NCI-H774 (cell line): ENCODE measurements around the gene GSN.
"Not testable (repeated sequence)": the region's sequence is repeated elsewhere in the genome, so short reads cannot be mapped to it uniquely, and the experiment has no call there.

Experiments used
- DNase-seq: peaks from one replicate; lab custom pipeline; 2025; lab: John Stamatoyannopoulos, UW

GSN gene

GRCh38 chr9:121288673-121289025, 20.7 kb downstream of the GSN start:
- DNase-seq, result no peak

- no peak for DNase-seq
These were observed 21.2 kb downstream of the GSN start for GRCh38 chr9:121289026-121289771.

DNA sequence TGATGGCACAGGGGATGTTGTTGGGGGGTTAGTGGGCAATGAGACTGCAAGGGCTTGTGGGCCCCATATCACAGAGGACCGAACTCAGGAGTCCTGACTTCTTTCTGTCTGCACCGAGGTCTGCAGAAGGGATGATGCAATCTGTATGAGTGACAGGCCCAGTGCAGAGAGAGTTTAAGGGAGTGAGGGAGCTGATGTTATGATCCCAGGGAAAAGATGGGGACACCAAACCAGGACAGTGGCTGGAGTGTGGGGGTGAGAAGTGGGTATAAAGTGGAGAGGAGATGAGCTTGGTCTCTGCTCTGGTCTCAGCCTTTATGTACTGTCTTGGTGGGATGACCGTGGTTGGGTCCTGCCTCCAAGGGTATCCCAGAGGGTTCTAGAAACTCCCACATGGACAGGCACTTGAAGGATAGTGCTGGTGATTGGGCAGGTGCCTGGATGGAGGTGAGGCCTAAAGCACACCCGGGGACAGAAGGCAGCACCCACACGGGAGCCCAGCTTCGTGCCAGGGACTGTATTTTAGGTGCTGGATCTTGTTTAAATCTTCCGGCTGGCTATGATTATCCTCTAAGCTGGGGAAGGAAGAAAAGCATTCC, 21.9 kb downstream of the GSN start:
- DNase-seq, result no peak

DNA sequence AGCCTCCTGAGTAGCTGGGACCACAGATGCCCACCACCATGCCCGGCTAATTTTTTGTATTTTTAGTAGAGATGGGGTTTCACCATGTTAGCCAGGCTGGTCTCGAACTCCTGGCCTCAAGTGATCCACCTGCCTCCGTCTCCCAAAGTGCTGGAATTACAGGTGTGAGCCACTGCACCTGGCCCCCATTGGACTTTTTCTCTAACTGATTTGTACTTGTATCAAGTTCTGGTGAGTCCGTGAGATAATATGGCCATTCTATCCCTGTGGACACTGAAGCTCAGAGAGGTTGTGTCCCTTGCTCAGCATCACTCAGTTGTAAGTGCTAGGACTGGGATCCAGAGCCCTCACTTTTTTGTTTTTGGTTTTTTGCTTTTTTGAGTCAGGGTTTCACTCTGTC, 23.6 kb downstream of the GSN start:
- DNase-seq, result not testable (repeated sequence)

DNA sequence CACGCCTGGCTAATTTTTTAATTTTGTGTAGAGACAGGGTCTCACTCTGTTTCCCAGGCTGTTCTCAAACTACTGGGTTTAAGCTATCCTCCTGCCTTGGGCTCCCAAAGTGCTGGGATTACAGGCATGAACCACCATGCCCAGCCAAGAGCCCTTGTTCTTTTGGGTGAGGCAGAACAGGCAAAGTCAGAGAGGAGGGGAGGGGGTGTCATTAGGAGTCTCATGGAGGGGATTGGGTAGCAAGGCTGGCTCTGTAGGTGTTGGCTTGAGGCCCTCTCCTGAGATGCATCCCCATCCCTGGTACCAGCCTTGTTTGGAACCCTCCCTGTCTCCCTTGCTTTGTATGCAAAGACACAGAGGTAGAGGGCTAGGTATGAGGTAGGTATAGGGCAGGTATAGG, 24.1 kb downstream of the GSN start:
- DNase-seq, result no peak

DNA sequence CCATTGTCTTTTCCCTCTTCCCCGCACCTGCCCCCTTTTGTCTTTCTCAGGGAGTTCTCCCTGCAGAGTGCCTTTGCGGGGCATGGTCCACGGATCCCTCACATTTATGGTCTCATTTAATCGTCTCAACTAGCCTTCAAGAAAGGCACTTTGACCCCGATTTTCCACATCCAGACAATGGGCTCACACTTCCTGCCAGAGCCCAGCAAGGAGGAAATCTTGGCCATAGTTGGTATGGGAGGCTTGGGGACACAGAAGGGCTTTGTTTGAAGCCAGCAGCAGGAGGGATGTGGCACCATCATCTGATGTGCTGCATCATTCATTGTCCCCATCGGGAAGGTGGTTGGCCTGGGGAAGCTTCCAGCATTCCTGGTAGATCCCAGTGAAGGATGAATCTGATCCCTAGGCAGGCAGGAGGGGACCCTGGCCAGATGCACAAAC, 24.9 kb downstream of the GSN start:
- no peak for DNase-seq

DNA sequence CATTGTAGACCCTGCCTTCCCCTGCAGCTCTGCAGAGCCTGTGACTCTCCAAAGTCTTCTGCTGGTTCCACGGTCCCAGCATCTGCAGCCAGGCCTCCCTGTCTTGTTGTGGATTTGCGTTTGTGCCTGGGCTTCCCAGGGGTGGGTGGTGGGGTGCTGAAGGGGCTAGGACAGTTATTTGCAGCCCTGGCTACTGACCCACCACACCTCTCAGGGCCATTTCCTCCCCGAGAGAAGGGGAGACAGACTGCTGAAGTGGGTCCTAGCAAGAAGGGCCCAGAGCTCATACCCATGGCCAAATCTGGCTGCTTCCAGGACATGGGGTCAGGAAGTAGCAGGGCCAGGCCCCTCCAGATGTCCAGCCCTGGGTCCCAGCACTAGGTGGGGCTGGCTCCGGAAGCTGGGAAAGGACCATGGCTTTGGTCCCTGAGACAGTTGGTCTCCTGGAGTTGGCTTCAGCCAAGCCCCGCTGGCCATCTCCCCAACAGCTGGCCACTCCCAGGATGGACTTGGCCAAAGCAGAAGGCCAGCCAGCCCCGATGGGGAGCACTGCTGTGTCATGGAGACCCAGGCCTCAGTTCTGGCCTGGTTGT, 26.3 kb downstream of the GSN start:
- DNase-seq, result no peak

DNA sequence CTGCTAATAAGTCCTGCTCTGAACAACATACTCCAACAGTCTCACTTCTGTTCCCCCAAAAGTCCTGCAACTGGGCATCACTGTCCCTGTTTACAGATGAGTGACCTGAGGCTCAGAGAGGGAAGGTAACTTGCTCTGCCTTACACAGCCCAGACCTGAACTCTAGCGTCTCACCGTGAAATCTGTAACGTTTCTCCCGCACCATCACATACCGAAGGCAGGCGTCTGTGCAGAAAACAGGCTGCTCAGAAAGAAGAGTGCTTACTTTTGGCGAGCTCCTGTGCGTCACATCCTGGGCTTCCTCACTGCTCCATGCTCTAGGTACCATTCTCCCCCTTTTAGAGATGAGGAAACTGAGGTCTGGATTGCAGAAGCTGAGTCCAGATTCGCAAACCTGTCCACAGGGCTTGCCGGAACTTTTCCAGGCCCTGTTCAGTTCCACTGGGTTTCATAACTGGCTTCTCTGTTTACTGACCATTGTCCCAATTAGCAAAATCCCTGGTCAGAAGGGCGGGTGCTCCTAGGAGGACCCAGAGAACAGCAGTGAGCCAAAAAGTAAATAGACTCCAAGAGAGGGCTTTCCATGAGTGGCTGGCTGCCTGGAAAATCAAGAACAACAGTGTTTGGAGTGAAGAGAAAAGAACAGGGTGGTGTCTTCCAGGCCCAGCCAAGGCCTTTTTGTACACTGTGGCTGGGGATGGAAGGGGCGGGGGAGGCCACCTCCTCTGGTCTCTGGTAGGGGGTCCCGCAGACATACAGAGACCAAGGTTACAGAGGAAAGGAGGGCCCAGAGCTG, 27.1 kb downstream of the GSN start:
- no peak for DNase-seq

DNA sequence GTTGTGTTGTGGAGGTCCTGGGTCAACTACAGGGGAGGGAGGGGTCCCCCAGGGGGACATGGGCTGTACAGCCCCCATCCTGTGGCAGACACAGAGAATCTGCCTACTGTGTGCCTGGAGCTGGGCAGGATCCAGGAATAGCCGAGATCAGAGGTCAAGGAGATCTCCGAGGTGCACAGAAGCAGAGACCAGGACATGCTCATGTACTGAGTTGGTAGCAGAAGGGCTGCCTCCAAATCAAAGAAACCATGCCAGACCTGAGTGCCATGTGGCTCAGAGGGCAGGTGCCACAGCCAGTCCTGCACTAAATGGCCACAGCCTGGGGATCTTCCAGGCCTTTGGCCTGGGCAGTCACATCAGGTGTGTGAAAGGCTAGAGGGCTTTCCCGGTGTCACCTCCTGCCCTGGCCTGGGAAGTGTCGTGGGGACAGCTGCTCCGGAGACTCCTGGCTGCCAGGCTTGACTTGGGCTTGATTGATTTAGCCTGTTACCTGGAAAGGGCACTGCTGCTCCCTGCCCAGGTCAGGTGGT, 27.8 kb downstream of the GSN start:
- DNase-seq, result no peak

- no peak for DNase-seq
These were observed 28.5 kb downstream of the GSN start for GRCh38 chr9:121296213-121297127.

DNA sequence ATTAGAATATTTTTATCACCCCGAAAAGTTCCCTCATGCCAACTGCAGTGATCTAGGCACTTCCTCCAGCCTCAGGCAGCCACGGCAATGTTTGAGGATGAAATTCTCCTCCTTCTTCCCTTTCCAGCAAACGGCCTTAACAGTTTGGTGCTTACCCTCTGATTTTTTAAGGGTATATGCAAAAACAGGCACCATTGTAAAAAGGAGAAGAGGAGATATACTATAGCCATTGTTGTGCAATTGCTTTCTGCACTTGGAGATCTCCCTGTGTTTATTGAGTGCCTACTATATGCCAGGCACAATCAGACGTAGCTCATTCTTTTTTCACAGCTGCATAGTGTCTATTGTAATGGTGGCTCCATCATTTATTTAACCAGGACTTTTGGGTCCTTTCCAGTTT, 29.4 kb downstream of the GSN start:
- no peak for DNase-seq

DNA sequence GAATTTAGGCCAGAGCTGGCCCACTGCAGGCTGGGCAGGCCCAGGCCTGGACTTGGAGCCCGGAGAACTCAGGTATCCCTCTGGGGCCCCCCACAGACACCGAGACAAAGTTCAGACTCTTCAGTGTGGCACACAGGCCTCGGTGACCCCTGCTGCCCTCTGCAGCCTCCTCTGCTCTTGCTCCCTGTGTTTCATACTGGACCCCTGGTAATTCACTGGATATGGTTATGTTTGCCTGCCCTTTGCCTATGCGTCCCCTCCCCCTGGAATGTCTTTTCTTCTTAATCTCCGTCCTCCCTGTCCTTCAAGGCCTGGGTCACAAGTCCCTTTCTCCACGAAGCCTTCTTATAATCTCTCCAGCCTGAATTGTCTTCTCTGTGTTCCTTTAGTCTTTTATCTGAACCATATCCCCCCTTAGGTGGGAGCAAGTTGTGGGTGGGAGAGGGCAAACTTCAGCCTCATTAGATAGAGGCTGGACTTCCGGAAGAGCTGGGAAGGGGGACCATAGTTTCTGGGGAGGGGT, 30.1 kb downstream of the GSN start:
- DNase-seq, result no peak

DNA sequence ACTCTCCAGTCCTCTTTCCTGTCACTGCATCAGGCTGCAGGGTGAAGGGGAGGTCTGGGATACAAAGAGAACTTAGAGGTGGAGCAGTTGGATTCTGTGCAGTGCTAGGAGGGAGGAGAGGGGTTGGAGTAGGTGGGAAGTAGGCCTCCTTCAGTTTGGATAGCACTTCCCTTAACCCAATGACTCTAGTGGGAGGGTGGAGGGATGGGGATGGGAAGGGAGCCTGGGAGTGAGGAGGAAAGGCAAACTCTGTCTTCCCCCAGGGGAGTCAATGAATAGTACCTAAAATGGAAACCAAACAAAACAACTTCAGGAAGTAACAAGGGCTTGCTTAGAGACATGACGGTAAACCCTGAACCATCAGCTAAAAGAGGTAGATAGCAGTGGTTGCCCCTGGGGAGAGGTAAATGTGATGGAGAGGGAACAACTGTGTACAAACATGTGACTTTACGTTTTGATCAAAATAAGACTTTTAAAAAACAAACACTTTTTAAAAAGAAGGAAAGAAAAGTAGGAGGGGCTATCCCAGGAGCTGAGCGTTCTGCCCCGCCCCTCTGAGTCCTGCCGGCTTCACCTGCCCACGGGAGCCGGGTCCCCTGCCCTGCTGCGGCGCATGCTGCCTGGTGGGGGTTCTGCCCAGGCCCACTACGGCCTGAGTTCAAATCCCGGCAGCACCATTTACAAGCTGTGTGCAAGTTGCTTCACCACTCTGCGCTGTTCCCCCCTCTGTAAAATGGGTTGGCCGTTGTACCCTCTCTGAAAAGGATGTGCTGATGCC, 30.9 kb downstream of the GSN start:
- DNase-seq, result no peak

DNA sequence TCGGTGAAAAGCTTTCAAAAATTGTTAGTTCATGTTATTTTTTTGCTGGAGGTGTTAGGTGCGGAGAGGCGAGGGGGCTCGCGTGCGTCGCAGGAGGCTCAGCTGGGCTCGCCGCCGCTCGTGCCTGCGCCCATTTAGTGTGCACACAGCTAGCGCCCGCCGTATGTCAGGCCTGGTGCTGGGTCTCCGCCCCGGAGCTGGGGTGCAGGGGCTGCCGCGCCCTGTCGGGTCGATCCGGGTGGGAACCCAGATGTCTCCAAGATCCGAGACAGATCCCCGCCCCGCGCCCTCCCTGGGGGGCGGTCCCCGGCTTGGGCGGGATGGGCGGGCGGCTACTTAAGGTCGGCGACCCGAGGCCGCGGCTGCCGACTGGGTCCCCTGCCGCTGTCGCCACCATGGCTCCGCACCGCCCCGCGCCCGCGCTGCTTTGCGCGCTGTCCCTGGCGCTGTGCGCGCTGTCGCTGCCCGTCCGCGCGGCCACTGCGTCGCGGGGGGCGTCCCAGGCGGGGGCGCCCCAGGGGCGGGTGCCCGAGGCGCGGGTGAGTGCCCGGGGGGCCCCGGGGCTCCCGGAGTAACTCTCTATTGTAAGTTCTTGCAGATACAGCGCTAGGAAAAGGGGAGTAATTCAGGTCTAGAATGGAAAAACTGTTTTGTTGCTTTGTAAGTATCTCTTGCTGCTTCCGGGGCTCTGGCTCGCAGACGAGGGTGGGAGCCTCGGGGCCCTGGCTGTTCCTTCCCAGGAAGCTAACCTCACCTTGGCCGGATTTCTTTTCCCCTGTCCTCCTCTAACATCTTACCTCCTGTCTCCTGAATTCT, 31.7 kb downstream of the GSN start:
- DNase-seq, result no peak

- DNase-seq, result no peak
These were observed 32.5 kb downstream of the GSN start for GRCh38 chr9:121300283-121301119.

- no peak for DNase-seq
These were observed 33.9 kb downstream of the GSN start for GRCh38 chr9:121301881-121302286.

- DNase-seq, result no peak
These were observed 34.4 kb downstream of the GSN start for GRCh38 chr9:121302341-121302740.

GRCh38 chr9:121302786-121303185, 34.8 kb downstream of the GSN start:
- DNase-seq, result no peak
